NAMALWA (cell line): Measurements from ENCODE around the gene ABCC3.

ENCODE experiments used
- DNase-seq: peaks from one replicate; pipeline ENCODE4 v3.0.0-alpha.2; 2015; ENCODE audit warnings: low spot score

The ABCC3 gene

DNA sequence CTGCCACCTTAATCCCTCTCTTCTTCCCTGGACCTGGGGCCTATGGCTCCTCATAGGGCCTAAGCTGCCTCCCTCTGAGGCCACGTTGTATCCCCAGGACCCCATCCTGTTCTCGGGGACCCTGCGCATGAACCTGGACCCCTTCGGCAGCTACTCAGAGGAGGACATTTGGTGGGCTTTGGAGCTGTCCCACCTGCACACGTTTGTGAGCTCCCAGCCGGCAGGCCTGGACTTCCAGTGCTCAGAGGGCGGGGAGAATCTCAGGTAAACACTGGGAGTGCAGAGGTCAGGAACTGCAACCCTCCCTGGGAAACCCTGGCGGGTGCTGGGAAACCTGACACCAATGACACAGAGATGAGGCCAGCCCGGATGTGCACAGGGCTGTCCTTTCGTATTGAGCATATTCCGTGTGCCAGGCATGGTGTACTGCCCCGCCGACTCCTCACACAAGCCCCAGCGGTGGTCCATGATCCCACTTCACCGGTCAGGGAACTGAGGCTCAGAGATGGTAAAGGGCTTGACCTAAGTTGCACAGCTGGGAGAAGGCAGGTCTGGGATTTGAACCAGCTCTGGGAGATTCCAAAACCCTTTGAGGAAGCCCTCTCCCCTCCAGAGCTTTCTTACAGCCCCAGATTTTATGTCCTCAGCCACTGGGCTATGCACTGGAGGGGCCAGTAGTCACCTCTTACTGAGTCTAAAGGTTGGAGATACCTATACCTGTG is 50.1 kb downstream of the ABCC3 start:
- DNase-seq = no peak

DNA sequence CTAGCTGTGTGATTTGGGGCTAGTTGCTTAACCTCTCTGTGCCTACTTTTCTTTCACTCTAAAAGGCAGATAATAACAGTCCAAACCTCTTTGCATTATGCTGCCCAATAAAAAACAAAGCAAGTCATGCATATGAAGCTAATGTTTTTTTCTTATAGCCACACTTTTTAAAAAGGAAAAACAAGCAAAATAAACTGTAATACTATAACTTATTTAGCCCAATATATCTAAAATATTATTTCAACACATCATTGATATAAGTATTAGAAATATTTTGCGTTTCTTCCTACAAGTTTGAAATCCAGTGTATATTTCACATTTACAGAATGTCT is 50.6 kb downstream of the ABCC3 start:
- DNase-seq = no peak

DNA sequence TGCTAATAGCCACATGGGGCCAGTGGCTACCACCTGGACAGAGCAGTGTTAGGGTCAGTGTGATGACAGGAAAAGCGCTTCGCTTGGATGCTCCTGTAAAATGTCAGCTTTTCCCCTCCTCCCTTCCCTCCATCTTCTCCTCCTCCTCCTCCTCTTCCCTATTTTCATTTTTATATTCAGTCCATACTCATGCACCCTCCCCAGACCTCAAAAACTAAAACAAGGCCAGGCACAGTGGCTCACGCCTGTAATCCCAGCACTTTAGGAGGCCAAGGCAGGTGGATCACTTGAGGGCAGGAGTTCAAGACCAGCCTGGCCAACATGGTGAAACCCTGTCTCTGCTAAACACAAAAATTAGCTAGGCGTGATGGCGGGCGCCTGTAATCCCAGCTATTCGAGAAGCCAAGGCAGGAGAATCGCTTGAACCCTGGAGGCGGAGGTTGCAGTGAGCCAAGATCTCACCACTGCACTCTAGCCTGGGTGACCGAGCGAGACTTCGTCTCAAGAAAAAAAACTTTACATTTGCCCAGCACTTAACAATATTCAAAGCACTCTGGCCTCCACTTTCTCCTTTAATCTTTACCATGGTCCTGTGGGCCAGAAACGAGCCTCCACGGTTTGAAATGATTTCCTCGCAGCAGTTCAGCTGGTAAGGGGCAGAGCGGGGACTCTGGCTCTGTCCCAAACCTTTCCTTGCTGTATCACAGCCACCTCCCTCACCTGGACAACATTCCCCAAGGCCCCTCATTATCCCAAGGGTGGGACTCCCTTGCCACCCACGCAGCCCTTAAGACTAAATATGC is 51.2 kb downstream of the ABCC3 start:
- DNase-seq = no peak

DNA sequence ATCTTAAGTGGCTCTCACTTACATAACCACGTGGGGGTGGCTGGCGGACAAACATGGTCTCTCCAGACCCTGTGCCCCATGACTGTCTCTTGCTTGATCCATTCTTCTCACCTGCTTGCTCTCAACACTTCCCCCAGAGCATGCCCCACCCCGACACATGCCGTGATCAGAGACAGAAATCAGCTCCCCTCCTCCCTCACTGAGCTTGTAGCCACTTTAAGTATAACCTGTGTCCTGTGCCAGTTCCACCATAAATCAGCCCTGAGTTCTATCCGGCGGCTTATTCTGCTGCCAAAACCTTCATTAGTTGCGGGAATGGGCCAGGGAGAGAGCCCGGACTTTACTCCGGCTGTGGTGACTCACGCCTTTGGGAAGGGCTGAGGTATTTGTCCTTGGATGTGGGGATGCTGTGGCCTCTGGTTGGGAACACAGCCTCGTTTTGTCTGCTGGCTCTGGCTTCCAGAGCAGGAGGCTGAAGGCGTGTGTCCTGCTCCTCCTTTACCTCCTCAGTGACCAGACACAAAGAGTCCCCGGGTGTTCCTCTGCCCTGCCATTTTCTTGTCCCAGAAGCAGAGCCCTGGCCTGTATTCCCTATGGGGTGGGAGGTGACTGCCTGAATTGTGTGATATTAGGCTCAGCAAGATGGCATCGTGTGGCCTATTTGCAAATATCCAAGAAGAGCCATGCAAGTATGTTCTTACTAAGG is 52.0 kb downstream of the ABCC3 start:
- no peak for DNase-seq

DNA sequence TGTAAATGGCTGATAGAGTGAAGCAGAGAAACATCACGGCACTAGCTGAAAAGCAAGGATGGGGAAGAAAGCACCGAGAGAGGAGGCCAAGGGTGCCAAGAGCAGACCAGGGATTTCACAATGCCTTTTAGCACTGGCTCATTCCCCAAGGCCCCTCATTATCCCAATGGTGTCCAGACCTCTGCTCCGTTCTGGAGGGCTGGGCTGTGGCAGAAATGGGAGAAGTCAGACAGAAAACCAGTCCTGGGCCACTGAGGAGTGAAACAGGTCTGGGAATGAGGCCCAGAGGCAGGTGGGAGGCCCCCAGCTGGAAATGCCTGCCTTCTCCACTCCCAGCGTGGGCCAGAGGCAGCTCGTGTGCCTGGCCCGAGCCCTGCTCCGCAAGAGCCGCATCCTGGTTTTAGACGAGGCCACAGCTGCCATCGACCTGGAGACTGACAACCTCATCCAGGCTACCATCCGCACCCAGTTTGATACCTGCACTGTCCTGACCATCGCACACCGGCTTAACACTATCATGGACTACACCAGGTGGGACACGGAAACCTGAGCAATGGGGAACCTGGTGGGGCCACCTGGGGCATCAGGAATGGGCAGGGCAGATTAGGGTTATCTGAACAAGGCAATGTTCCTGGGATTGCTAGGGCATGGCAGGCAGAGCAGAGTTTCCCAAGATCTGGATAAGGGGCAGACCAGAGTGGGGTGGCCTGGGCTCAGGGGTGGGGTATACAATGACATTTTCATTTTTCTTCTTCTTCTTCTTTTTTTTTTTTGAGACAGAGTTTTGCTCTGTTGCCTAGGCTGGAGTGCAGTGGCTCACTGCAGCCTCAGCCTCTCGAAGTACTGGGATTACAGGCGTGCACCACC is 52.8 kb downstream of the ABCC3 start:
- no peak for DNase-seq

DNA sequence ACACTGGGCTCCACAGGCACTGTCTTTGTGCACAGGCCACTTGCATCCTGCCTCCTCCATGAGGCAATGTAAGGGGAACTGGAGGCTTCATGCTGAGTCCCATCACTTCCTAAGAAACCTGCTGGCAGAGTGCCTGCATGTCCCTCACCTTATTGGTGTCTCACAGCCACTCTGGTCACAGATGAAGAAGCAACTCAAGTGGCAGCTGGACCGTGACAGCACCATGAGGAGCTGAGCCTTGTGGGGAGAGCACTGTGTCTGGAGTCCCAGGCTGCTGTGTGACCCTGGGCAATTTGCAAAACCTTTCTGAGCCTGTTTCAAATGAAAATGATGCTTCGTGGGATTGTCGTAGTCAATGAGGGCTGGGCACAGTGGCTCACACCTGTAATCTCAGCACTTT is 53.6 kb downstream of the ABCC3 start:
- no peak for DNase-seq

DNA sequence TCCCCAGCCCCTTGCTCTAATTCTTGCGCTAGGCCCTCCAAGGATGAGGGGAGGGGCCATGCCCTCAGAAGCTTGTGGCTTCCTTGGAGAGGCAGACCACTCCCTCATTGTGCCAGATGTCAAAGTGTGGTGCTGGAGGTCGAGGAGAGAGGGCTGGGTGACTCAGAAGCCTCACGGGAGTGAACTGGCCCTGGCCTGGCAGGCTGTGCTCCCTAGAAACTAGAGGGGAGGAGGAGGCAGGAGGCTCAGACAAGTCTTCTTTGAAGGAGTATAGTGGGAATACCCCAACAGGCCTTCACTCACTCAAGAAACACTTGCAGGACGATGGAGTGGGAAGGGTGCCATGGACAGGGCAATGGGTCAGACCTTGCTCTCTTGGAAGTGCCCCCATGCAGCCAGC is 54.6 kb downstream of the ABCC3 start:
- peak; percentile 30 for DNase-seq

DNA sequence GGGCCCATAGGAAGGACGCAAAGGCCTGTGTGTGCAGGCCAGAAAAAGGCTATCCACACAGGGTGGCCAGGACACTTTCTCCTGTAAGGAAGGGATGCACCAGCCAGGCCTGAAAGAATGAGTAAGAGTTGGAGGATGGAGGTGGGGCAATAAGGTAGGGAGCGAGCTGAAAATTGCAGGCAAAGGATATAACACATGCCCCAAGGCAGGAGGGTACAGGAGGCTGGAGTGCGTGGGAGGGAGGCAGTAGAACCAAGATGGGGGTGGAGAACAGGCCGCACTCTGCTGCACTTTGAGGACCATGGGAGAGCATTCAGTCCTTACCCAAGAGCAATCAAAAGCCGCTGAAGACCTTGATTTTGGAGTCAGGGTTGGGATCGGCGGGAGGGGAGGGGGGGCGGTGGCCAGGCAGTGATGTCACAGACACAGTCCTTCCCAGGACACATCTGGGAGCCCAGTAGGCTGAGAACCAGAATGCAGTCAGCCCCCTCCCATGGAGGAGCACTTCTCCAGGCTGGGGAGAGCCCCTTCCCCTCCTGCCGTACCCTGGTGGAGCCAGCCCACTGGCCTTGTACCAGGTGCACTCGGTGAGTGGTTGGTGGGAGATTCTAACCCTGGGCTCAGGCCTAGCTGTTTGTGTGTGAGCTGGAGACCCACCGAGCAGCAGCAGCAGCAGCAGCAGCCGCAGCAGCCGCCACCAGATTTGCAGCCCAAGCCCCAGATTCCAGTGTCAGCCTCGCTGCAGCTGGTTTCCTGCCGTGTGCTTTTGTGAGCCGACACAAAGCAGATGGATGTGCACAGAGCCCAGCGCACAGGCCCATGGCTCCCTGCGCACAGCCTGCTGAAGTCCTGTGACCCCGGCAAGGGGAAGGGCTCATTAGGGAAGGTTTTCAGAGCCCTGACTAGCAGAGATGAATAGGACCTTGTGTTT is 55.5 kb downstream of the ABCC3 start:
- no peak for DNase-seq

DNA sequence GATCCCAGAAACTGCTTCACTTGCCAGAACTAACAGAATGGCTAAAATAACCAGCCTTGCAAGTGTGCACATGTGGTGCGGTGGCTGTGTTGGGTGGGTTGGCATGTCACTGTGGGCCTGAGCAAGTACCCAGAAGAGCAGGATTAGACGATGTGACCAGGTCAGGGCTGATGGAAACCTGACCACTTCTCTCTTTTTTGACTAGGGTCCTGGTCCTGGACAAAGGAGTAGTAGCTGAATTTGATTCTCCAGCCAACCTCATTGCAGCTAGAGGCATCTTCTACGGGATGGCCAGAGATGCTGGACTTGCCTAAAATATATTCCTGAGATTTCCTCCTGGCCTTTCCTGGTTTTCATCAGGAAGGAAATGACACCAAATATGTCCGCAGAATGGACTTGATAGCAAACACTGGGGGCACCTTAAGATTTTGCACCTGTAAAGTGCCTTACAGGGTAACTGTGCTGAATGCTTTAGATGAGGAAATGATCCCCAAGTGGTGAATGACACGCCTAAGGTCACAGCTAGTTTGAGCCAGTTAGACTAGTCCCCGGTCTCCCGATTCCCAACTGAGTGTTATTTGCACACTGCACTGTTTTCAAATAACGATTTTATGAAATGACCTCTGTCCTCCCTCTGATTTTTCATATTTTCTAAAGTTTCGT is 56.3 kb downstream of the ABCC3 start:
- DNase-seq = no peak

DNA sequence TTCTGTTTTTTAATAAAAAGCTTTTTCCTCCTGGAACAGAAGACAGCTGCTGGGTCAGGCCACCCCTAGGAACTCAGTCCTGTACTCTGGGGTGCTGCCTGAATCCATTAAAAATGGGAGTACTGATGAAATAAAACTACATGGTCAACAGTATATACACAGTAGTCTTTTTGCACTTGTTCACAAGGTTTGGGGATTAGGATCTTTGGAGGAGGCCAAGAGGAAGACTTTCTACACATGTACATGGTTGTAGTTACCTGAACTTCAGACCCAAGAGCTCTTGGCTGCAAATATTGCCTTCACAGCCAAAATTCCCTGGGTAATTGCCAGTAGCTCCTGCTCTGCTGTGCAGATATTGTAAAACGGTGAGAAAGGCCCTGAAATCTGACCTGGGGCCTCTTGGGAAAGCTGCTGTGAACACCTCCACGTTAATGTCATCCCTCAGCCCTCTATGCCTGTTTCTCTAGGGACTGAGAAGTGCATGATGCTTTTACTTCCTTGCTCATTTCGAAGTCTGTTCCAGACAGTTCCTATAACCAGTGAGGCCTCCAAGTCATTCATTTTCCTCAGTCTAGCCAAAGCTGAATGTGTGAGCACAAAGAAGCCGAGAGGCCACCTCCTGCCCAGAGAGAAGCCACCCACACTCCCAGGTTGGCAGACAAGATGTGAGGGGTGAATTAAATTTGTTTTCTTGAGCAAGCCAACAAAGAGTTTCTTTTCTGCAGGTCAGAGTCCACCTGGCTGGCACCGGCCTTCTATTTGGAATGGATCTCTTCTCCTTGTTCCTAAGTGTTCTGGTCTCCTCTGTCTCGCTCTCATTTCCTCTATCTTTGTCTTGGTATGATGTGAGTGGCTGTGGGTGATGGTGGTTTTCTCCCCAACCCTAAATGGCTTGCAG is 57.1 kb downstream of the ABCC3 start:
- DNase-seq = no peak

DNA sequence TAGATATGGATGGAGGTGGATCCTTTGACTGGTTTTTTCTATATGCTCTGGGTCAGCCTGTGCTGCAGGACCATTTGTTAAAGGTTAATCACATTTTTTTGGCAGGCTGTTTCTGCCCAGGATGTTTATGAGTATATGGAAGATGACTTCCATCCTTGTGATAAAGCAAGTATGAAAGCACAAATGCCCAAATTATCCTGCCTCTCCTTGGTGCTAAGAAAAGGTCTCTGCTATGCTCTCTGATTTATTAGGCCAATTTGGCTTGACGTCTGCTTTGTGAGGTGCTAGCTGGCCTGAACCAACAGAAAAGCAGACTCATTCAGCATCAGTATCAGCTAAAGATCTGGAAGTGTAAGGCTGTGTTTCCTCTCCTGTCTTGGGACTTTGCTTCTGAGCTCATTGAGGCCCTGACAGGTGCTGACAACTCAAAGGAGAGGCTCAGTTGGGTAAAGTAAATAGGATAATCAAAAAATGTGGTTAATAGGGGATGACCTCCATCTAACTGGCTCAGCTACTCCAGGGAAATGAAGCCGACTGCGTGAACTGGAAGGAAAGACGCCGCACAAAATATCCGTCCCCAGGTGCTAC is 57.9 kb downstream of the ABCC3 start:
- DNase-seq = no peak

DNA sequence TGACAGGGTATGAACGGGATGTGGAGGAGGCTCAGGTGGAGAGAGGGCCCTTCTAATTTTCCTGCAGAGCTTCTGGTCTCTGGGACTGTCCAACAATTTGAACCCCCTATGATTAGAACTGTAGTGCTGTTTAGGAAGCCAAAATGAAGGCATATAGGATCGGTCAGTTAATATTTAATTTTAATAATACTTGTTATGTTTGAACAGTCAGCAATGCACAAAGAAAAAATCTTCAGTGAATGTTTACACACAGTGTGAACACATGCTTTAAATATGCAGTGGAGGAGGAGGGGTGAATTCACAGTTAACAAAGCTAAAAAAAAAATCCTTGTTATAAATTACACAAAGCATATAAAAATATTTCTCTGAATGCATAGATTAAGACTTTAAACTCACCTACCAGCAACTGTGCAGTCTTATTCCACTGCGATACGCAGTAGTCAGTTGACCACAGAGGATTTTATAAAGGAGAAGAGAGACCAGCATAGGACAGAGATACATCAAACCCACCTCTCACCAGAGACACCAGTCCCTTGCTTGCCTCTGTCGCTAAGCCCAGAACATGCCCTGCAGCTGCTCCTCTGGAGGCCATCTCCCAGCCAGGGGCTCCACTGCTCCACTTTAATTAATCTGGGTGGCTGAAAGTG is 58.5 kb downstream of the ABCC3 start:
- no peak for DNase-seq

DNA sequence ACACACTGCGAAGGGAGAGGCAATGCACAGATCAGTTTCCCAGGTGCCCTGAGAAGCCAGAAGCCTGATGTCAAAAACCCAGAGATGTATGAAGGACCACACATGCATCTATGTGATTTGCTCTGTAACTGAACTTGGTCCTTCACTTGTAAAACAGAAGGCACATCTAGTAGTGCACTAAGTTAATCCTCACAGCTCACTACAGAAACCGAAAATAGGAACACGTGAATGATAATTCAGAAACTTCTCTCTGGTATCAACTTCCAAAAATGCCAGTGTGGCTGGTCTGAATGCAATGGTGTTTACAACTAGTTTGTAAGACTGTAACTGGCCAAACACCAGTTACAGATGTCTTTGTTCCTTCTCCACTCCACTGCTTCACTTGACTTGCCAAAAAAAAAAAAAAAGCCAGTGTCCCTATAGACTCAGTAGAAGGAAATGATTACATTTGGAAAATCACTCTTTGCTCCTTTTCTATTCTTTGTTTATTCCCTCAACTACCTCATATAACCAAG is 61.7 kb downstream of the ABCC3 start:
- no peak for DNase-seq

DNA sequence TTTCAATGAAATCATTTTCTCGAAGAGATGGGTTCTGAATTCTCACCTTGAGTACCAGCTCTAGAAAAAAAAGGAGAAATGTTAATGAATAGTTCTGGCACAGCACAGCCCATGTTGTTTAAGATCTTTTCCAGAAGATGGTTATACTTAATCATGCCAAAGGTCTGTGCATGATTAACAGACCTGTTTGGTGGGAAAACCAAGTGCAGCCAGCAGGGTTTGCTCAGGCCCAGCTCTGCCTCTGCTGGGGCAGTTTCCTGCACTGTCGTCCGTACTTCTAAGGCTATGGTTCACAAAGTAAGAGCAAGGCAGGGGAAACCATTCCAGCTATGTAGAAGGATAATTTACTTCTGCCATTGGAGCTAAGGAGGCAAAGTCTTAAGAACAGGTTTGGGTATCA is 62.4 kb downstream of the ABCC3 start:
- no peak for DNase-seq

DNA sequence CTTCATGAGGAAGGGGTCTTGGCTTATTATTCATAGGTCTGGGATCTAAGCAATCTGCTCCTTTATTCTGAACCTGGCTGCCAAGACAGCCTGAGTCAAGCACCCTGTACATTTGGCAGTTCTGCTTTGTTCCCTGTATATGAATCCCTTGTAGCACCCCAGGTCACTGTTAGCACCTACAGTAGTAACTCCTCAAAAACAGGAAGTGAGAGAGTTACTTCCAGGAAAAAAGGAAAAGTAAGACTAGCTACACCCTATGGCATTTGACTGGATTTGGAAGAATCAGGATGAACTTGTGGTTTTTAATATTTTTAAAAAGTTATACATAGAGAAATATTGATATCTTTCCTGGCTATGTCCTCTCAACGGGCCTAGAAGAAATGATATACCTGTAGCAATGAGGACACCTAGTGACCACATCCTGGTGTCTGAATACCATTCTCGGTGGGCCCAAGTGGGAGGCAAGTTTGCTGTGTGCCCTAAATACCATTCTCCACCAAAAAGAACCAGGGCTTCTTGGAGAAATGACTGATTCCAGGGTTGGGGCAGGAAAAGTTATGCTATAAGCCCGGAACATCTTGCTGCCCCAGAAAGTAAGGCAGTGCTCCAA is 63.1 kb downstream of the ABCC3 start:
- DNase-seq = no peak

DNA sequence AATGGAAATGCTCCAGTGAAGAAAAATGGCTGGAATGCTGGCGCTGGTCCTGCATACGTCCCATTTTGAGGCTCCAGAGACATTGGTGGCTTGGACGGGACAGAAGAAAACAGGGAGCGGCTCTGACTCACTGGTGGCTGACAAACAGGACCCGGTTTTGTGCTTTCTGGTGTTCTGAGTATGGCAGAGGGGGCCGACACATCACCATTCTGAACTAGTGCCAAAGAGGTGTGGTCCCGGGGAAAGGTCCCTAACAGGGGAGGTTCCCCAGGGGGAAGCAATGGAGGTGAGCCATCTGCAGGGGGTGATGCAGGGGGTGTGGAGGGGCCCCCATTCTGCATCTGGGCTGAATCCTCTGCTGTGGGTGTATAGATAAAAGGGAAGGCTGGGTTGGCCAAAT is 64.7 kb downstream of the ABCC3 start:
- no peak for DNase-seq

DNA sequence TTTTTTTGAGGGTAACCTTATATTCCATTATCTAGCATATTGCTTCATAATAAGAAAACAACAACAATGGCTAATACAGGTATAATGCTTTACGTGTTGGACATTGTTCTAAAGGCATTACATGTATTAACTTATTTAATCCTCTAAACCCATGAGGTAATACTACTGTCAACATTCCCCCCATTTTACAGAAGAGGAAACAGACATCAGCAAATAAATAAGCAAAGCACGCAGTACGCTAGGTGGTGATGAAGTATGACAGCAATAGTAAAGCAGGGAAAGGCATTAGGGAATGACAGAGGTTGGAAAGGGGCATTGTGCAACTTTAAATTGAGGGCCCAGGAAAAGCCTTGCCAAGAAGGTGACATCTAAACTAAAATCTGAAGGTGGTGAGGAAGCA is 68.5 kb downstream of the ABCC3 start:
- no peak for DNase-seq
